WI38 (cell line): ENCODE measurements around the gene POMZP3.
"Not testable (repeated sequence)": the region's sequence is repeated elsewhere in the genome, so short reads cannot be mapped to it uniquely, and the experiment has no call there.

ENCODE experiments used
- H3K4me3 ChIP-seq: 2 replicates; pipeline ENCODE4 v1.5.1; 2011; ENCODE audit warnings: low read depth, mild to moderate bottlenecking, control low read depth, low read length
- CTCF ChIP-seq: IDR thresholded peaks from 2 replicates; pipeline ENCODE4 v1.5.1; 2012; ENCODE audit warnings: low read depth, mild to moderate bottlenecking, control low read depth, low read length

Gene POMZP3

GRCh38 chr7:76626989-76627642 lies at the start of gene POMZP3:
TSS of gene POMZP3 (minus strand) at chr7:76627279. CDS start at chr7:76626064, 1,215 bp downstream.
- H3K4me3 ChIP-seq = peak within 1 kb of the TSS; percentile 62

- H3K4me3 ChIP-seq = not testable (repeated sequence)
These were observed 48.7 kb upstream of the POMZP3 start for GRCh38 chr7:76675783-76676182.

- H3K4me3 ChIP-seq = not testable (repeated sequence)
These were observed 46.3 kb upstream of the POMZP3 start for GRCh38 chr7:76673346-76673745.

DNA sequence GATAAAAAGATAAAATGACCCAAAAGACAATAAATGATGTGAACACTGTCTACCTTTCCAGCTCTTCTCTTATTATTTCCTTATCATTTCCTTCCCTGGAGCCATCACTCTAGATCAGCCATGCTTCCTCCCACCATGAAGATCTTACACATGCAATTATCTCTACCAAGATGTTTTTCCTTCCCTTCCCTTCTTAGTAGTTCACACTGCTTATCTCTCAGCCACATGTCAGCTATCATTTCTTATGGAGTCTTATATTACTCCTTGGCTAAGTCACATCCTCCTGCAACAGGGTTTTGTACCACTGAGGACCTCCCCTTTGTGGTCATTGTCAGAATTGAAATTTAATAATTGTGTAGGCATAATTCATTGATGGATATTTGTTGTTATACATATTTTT lies 32.1 kb upstream of the POMZP3 start:
- H3K4me3 ChIP-seq = not testable (repeated sequence)

DNA sequence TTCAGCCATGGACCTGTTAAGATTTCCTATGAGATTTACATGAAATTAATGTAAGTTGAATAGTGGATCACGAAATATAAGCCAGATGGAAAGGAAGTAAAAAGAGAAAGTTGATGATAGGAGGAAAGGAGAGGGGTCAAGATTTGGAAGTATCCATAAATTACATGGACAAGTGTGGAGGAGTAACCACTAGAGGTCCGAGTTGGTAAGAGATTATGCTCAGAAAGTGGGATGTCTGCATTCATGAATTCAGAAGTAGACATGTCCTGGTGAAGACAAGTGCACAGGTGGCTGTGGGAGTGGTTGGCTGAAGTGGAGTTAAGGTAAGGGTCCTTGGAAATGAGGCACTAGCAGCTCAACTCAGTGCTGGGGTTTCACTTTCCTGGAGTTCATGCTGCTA lies 29.3 kb upstream of the POMZP3 start:
- H3K4me3 ChIP-seq = not testable (repeated sequence)

DNA sequence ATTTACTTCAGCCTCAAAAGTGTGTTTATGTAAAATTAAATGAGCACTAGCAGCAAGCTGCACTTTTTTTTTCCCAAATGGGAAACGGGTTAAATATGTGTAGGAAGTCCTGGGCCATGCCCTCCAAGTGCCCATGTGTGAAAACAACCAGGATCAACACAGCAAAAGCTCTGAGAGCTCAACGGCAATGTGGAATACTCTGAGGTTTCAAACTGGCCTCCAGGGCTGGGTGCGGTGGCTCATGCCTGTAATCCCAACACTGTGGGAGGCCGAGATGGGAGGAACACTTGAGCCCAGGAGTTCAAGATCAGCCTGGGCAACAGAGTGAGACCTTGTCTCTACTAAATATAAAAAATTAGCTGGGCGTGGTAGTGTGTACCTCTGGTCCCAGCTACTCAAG lies 15.5 kb upstream of the POMZP3 start:
- not testable (repeated sequence) for H3K4me3 ChIP-seq

DNA sequence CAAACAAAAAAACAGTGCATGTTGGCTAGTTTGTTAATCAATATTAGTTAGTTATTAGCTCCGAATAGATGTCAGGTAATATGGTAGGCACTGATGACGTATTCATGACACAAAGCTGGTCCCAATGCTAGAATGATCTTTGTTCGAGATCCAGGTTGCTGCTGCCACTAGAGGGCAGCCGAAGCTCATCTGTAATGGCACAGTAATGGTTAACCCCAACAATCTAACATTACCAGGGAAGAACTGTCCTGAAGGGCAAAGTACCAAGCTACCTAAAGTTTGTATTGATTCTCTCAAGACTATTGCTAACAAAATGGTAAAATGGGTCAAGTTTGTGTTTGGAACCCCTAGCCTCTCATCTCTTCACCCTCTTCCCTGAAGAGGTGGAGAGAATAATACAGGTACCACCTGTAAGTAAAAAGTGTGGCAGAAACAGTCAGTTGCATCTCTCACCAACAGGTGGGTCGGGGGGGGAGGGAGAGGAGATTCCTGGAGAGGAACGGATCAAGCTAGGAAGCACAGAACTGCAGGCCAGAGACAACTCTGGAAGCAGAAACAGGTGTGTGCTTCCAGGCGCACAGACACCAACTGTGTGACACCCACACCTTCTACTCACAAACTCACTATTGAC lies 10.1 kb upstream of the POMZP3 start:
- not testable (repeated sequence) for H3K4me3 ChIP-seq

DNA sequence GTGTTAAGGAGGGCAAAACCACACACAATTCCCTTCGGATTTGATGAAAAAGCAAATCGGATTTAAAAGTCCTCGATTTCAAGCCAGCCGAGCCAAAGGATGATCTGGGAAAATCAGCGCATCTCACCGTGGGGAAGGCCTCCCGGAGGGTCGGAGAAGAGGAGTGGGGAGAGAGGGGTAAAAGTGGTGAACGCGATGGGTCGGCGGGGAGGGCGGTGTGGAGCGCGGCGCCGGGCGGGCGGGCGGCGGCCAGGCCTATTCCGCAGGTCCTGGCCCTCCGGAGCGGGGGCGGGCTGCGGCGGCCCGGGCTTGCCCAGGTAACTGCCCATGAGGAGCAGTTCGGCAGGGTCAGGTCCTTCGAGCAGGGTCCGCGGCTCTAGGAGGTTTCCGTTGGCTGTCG lies 498 bp downstream of the POMZP3 start:
- peak overlapping the region; percentile 62 for H3K4me3 ChIP-seq

DNA sequence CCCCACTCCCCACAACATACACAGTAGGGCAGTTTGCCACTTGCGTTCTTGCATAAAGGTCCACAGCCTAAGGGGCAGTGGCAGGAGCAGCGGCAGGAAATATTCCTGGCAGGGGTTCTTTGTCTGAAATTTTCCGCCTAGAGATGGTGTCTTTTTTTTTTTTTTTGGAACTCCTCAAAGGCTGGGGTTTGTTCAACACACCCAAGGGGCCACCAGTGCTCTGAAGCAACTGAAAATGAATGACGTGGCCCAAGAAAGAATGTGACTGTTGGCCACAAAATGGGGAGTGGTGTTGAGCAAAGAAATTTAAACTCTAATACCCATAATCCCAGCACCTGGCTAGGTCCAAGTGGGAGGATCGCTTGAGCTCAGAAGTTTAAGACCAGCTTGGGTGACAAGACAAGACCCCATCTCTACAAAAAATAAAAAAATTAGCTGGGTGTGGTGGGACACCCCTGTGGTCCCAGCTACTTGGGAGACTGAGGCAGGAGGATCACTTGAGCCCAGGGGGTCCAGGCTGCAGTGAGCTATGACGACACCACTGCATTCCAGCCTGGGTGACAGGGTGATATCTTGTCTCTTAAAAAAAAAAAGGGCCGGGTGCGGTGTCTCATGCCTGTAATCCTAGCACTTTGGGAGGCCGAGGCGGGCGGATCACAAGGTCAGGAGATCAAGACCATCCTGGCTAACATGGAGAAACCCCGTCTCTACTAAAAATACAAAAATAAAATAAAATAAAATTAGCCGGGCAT lies 7.5 kb downstream of the POMZP3 start:
- not testable (repeated sequence) for H3K4me3 ChIP-seq

DNA sequence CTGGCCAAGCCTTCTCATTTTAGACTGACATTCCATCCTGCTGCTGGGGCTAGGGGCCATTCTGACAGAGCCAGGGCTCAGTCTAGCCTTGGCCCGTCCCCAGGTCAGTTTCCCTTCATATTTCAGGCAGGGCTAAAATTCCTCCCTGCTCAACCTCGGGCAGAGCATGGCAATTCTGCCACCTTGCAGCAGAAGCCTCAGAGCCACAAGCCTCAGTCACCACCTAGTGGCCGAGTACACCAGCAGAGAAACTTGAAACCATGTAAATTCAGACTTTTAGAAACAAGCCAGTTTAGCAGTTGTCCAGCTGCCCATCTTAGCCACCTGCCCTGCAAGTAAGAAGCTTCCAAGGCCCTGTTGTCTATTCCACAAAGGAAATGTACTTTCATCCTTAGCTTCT lies 13.3 kb downstream of the POMZP3 start:
- peak; percentile 17; the same call in 1 of the 2 replicates for TF ChIP-seq CTCF
- not testable (repeated sequence) for H3K4me3 ChIP-seq

- H3K4me3 ChIP-seq = not testable (repeated sequence)
These were observed 14.8 kb downstream of the POMZP3 start for GRCh38 chr7:76612232-76612631.

GRCh38 chr7:76609864-76610263 lies 17.2 kb downstream of the POMZP3 start:
- not testable (repeated sequence) for H3K4me3 ChIP-seq

DNA sequence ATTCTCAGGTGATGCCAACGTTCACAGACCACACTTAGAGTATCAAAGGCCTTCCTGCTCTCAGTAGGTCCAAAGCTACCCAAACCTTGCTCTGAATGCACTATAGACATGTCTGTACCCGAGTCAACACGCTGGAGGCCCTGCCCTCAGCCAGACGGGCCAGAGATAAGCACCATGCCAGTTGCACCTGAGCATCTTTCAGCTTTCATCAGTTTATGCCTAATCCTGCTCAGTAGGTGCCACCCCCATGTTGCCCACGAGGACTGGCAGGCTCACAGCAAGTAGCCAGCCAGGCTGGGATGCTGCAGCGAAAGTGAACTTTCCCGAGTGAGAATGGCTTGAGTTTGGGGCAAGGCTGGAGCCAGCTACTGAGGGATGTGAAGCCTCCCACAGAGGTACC lies 18.6 kb downstream of the POMZP3 start:
- not testable (repeated sequence) for H3K4me3 ChIP-seq

DNA sequence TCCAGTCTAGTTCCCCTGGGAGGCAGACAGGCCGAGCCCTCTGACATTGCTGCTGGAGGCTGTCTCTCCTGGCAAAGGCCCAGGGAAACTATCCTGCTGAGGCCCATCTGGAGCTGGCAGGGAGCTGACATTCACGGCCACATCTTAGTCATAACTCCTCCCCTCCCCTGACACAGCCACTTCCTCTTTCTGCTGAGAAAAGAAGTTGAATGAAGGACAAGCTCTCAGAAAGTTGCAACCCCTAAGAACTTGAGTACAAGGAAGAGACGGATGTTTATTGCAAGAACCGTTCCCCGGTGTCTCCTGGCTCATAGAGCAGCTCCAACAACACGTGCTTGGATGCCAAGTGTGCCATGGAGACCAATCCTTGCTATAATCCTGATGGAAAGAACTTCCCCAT lies 21.1 kb downstream of the POMZP3 start:
- H3K4me3 ChIP-seq = not testable (repeated sequence)

DNA sequence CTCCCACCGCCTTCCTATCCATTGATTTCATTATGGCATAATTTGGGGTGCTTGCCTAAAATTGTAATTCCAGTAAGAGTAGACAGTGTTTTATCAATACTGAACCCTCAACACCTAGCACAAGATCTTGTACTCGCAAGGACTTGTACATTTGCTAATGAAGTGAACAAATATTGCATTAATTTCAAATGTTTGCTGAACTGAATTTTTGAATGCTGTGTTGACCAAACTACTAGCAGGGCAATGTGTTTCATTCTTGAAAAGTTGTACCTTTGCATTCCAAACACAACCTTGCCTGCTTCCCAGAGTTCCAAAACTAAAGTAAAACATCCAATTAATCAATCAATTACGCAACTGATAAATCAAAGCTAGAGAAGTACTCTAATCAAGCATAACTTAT lies 26.4 kb downstream of the POMZP3 start:
- H3K4me3 ChIP-seq = not testable (repeated sequence)

- H3K4me3 ChIP-seq = not testable (repeated sequence)
These were observed 27.0 kb downstream of the POMZP3 start for GRCh38 chr7:76600116-76600482.

DNA sequence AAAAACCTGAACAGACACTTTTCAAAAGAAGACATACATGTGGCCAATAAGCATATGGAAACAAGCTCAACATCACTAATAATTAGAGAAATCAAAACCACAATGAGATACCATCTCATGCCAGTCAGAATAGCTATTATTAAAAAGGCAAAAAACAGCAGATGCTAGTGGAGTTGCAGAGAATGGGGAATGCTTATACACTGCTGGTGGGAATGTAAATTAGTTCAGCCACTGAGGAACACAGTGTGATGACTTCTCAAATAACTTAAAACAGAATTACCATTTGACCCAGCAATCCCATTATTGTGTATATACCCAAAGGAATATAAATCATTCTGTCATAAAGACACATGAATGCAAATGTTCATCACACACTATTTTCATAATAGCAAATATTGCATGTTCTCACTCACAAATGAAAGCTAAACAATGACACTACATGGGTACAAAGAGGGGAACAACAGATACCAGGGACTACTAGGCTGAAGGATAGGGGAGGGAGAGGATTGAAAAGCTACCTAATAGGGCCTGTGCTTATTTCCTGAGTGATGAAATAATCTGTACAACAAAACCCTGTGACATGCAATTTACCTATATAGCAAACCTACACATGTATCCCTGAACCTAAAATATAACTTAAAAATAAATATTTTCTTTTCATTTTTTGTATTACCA lies 28.4 kb downstream of the POMZP3 start:
- not testable (repeated sequence) for H3K4me3 ChIP-seq

DNA sequence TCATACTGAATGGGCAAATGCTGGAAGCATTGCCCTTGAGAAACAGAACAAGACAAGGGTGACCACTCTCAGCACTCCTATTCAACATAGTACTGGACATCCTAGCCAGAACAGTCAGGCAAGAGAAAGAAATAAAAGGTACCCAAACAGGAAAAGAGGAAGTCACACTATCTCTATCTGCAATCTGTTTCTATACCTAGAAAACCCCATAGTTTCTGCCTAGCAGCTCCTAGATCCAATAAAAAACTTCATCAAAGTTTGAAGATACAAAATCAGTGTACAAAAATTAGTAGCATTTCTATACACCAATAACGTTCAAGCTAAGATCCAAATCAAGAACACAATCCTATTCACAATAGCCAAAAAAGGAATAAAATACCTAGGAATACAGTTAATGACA lies 29.8 kb downstream of the POMZP3 start:
- not testable (repeated sequence) for H3K4me3 ChIP-seq

DNA sequence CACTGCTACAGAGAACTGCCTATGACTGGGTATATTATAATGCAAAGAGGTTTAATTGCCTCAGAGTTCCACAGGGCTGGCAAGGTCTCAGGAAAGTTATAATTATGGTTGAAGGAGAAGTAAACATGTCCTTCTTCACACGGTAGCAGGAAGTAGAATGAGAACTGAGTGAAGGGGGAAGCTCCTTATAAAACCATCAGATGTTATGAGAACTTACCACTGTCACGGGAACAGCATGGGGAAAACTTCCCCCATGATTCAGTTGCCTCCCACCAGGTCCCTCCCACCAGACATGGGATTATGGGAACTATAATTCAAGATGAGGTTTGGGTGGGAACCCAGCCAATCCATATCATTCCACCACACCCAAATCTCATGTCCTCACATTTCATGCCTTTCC lies 34.4 kb downstream of the POMZP3 start:
- H3K4me3 ChIP-seq = not testable (repeated sequence)
